K562 (cell line): ENCODE measurements around the gene ERICH6B. TPM values are rescaled to one million over a fixed set of nuclear protein-coding genes. Genes with fewer than 3 reads are reported as not detected.

Experiments
- ATAC-seq: fragments of 200-7000 bp; cut with Tn5 transposase; 3 replicates; pipeline ENCODE4 v1.9.1; 2020; ENCODE audit warnings: moderate library complexity
- BruUV-seq: library from RNA; stranded (reverse); fragments of 400-500 nt; replicated peaks from 2 replicates; lab custom pipeline; 2021; lab: Mats Ljungman, UMichigan
- CTCF ChIA-PET: fragments of 300-600 bp; formaldehyde crosslinking; extraction: SDS; loops from one replicate; lab custom pipeline; 2021; ENCODE audit warnings: low intra/inter-chr PET ratio; lab: Yijun Ruan, JAX
- POLR2A ChIA-PET: fragments of 300-600, 350-650 bp; sonication (Branson Sonifier 250); formaldehyde crosslinking; extraction: SDS; loops from one replicate; lab custom pipeline; 2021; ENCODE audit warnings: antibody characterized with exemption, inconsistent platforms; lab: Yijun Ruan, JAX
- DNase-seq, 4 experiments: peaks; one replicate each; pipeline versions ENCODE4 v3.0.0 to v3.0.0-alpha.2; 2011 to 2018; ENCODE audit warnings: low spot score in 3 of 4, mixed read lengths in 3 of 4; ENCODE audit errors: extremely low read depth in 1 of 4
- FAIRE-seq: peaks from 2 replicates; lab custom pipeline; 2011; peaks lifted over from hg19 to GRCh38; lab: Jason Lieb, UNC
- H2AFZ ChIP-seq: 2 replicates; pipeline ENCODE4 v1.6.0; 2011; ENCODE audit warnings: low read depth, low read length, control low read depth, inconsistent platforms
- H3K27ac ChIP-seq: fragments of 200-600 bp; 3 replicates; pipeline ENCODE4 v1.8.0; 2011; ENCODE audit warnings: low read depth, mild to moderate bottlenecking, control low read depth, inconsistent platforms, low read length, moderate library complexity, mixed read lengths; ENCODE audit errors: extremely low read depth
- H3K27me3 ChIP-seq, 2 experiments: fragments of 300-600 bp in 1 of 2; 2 replicates in 1 of 2; 3 replicates in 1 of 2; pipeline versions ENCODE4 v1.6.0 to v1.8.0; 2011; ENCODE audit warnings: inconsistent platforms in 2 of 2, low read length in 2 of 2, mild to moderate bottlenecking in 1 of 2, mixed read lengths in 1 of 2, moderate library complexity in 1 of 2; ENCODE audit not compliant: control insufficient read depth in 2 of 2, insufficient read depth in 2 of 2
- H3K36me3 ChIP-seq: fragments of 300-600 bp; 3 replicates; pipeline ENCODE4 v1.8.0; 2011; ENCODE audit warnings: mild to moderate bottlenecking, low read length, inconsistent platforms; ENCODE audit not compliant: control insufficient read depth, insufficient read depth
- H3K4me1 ChIP-seq, 2 experiments: fragments of 200-600 bp in 1 of 2; replicated peaks in 1 of 2; 2 replicates in 1 of 2; 3 replicates in 1 of 2; pipeline versions ENCODE4 v1.5.1 to v1.8.0; 2011; ENCODE audit warnings: inconsistent platforms in 2 of 2, low read length in 2 of 2, mild to moderate bottlenecking in 1 of 2, mixed read lengths in 1 of 2, moderate library complexity in 1 of 2; ENCODE audit not compliant: control insufficient read depth in 2 of 2, insufficient read depth in 2 of 2
- H3K4me2 ChIP-seq: 2 replicates; pipeline ENCODE4 v1.6.1; 2011; ENCODE audit warnings: low read length, control low read depth, inconsistent platforms, mixed read lengths; ENCODE audit not compliant: insufficient read depth
- H3K4me3 ChIP-seq: fragments of 200-600 bp; sonication (generic), shearing (Covaris generic); 2 replicates; pipeline ENCODE4 v1.5.1; 2016; ENCODE audit warnings: control low read depth, inconsistent platforms
- H3K79me2 ChIP-seq: fragments of 200-600 bp; 3 replicates; pipeline ENCODE4 v1.8.0; 2011; ENCODE audit warnings: low read length, inconsistent platforms; ENCODE audit not compliant: control insufficient read depth, insufficient read depth
- H3K9ac ChIP-seq, 2 experiments: 2 replicates each; pipeline versions ENCODE4 v1.6.0 to v1.6.1; 2011; ENCODE audit warnings: low read depth in 2 of 2, low read length in 2 of 2, control low read depth in 1 of 2, inconsistent platforms in 1 of 2, mild to moderate bottlenecking in 1 of 2, mixed read lengths in 1 of 2; ENCODE audit not compliant: insufficient read depth in 1 of 2
- H3K9me1 ChIP-seq: one replicate; pipeline ENCODE4 v1.6.0; 2011; ENCODE audit warnings: inconsistent platforms, mild to moderate bottlenecking, low read length, moderate library complexity; ENCODE audit not compliant: control insufficient read depth, insufficient read depth
- H3K9me3 ChIP-seq: replicated peaks from 2 replicates; pipeline ENCODE4 v1.5.1; 2011; ENCODE audit warnings: low read depth, low read length, inconsistent platforms; ENCODE audit not compliant: control insufficient read depth, insufficient read depth
- H4K20me1 ChIP-seq: replicated peaks from 2 replicates; pipeline ENCODE4 v1.6.1; 2011; ENCODE audit warnings: low read length, inconsistent platforms, mixed read lengths; ENCODE audit not compliant: control insufficient read depth, insufficient read depth
- FOXJ3 ChIP-seq: sonication (generic); formaldehyde crosslinking; IDR thresholded peaks from 2 replicates; pipeline ENCODE4 v1.4.0; 2020; ENCODE audit warnings: mild to moderate bottlenecking, missing genetic modification reagents
- HDAC3 ChIP-seq: fragments of 450-650 bp; IDR thresholded peaks from 2 replicates; pipeline ENCODE4 v1.6.1; 2018; ENCODE audit warnings: borderline replicate concordance, mild to moderate bottlenecking, moderate library complexity; ENCODE audit not compliant: partially characterized antibody
- HMG20B ChIP-seq: fragments of 250-450 bp; sonication (Bioruptor Pico); IDR thresholded peaks from 2 replicates; pipeline ENCODE4 v1.5.0; 2021; ENCODE audit warnings: mild to moderate bottlenecking
- MED1 ChIP-seq: sonication (generic); formaldehyde crosslinking; IDR thresholded peaks from 2 replicates; pipeline ENCODE4 v1.8.1; 2023; ENCODE audit warnings: missing genetic modification reagents, borderline replicate concordance
- POU5F1 ChIP-seq: fragments of 150-350 bp; IDR thresholded peaks from 2 replicates; pipeline ENCODE4 v1.6.1; 2014; ENCODE audit warnings: borderline replicate concordance, low read length, low read depth, mild to moderate bottlenecking; ENCODE audit not compliant: partially characterized antibody
- U2AF1 ChIP-seq: fragments of 200-400 bp; formaldehyde crosslinking; optimal IDR thresholded peaks from 2 replicates; pipeline ENCODE3; 2017; ENCODE audit warnings: mild to moderate bottlenecking, low read depth, low read length, moderate library complexity
- XRCC5 ChIP-seq: fragments of 200-400 bp; formaldehyde crosslinking; IDR thresholded peaks from 2 replicates; pipeline ENCODE4 v1.6.1; 2017; ENCODE audit warnings: low read depth, mild to moderate bottlenecking, low read length
- ZNF408 ChIP-seq: fragments of 250-450 bp; sonication (Bioruptor Pico); IDR thresholded peaks from 2 replicates; pipeline ENCODE4 v1.4.0; 2020; ENCODE audit warnings: low read depth, mild to moderate bottlenecking, moderate library complexity
- ZNF668 ChIP-seq: fragments of 250-450 bp; sonication (Bioruptor Pico); IDR thresholded peaks from 2 replicates; pipeline ENCODE4 v1.8.0; 2022; ENCODE audit warnings: mild to moderate bottlenecking, inconsistent platforms
- ZNF778 ChIP-seq: fragments of 450-650 bp; formaldehyde crosslinking; IDR thresholded peaks from 2 replicates; pipeline ENCODE4 v1.4.0; 2020; ENCODE audit warnings: mild to moderate bottlenecking, moderate library complexity
- ZNF780A ChIP-seq: fragments of 250-450 bp; sonication (Bioruptor Pico); IDR thresholded peaks from 2 replicates; pipeline ENCODE4 v1.5.0; 2021; ENCODE audit warnings: mild to moderate bottlenecking
- ZSCAN32 ChIP-seq: fragments of 450-650 bp; formaldehyde crosslinking; IDR thresholded peaks from 2 replicates; pipeline ENCODE4 v1.4.0; 2020; ENCODE audit warnings: mild to moderate bottlenecking, moderate library complexity
- WGBS: fragments of 100-300 bp; shearing (Covaris generic); methylation state at CpG from one replicate; pipeline ENCODE4 v1.1.6; 2016; ENCODE audit warnings: low coverage, mixed read lengths; ENCODE audit not compliant: insufficient coverage; ENCODE audit errors: missing lambda C conversion rate; 5-methylcytosine and 5-hydroxymethylcytosine counted together
- in situ Hi-C: fragments of 300-500 bp; cut with MboI; formaldehyde crosslinking; loops from 4 replicates; pipeline ENCODE4 v1.15.0; 2018; ENCODE audit warnings: inconsistent platforms, mixed read lengths
- intact Hi-C: fragments of 100-400 bp; cut with micrococcal nuclease; formaldehyde crosslinking; loops from 2 replicates; pipeline ENCODE4 v1.14.2; 2022
- polyA plus RNA-seq, 8 experiments: library from polyadenylated mRNA; depleted of rRNA in 4 of 8; stranded (reverse) in 5 of 8; unstranded in 3 of 8; fragments of >200 nt; fragmentation: Nextera tagmentation in 2 of 8; fragmentation: Illumina TruSeq in 1 of 8; extraction: Ambion mirVana in 2 of 8; extraction: Trizol in 1 of 8; gene quantifications; 2 replicates each; pipeline versions ENCODE4 v1.2.1 to v1.2.3, GENCODE V29; 2011 to 2014; ENCODE audit warnings: inconsistent platforms in 1 of 8, missing spikeins in 1 of 8
- small RNA-seq: library from RNA; depleted of rRNA; stranded (forward); fragments of <200 nt; gene quantifications from one replicate; pipeline ENCODE3, GENCODE V24; 2014
- total RNA-seq, 7 experiments: library from RNA; depleted of rRNA in 6 of 7; stranded (reverse); fragments of >200 nt in 6 of 7; fragmentation: Illumina TruSeq in 2 of 7; extraction: Trizol in 2 of 7; gene quantifications; 2 replicates each; pipeline versions ENCODE4 v1.2.1 to v1.2.3, GENCODE V29; 2011 to 2021; ENCODE audit warnings: low replicate concordance in 1 of 7

ERICH6B gene
- total and polyA plus RNA-seq, 9 of the 15 experiments (the other 6 are each of a cell fraction or from before 2014, with no cell fraction given) = not detected

GRCh38 chr13:45492538-45492937, 123.0 kb downstream of the ERICH6B start:
- intact Hi-C loops = no loop called here

More at GRCh38 chr13:45492538-45492937, 123.0 kb downstream of the ERICH6B start:
- Histone ChIP-seq H3K9me1 (no peaks in the 10 kb centered on the region), H3K36me3 (peaks cover 36% of the 10 kb centered on the region), H3K4me3 (no peak overlapping the region), H3K27me3 (no peaks in the 10 kb centered on the region), H3K4me1 (no peaks in the 10 kb centered on the region), H3K9me3 (no peaks in the 10 kb centered on the region)
- in situ Hi-C loops = no loop called here
- FAIRE-seq (no peak), ATAC-seq (no peak)
- POLR2A ChIA-PET = no interaction called here
- TF ChIP-seq U2AF1 (no peak), POU5F1 (no peak), HMG20B (CRISPR knock-in tag) (no peak), ZNF778 (CRISPR knock-in tag) (no peak), MED1 (CRISPR knock-in tag) (no peak), ZNF780A (CRISPR knock-in tag) (no peak), FOXJ3 (CRISPR knock-in tag) (no peak), ZNF668 (CRISPR knock-in tag) (no peak), XRCC5 (no peak), ZNF408 (CRISPR knock-in tag) (no peak), ZSCAN32 (no peak), HDAC3 (no peak)
- TF ChIP-seq, all 486 proteins: peak for 0
- Histone ChIP-seq H3K79me2 (no peaks in the 10 kb centered on the region), H3K9ac (no peak overlapping the region; a peak in 1 of 4 replicates), H2AFZ (no peak overlapping the region), H3K27ac (no peak overlapping the region), H4K20me1 (no peaks in the 10 kb centered on the region), H3K4me2 (no peak overlapping the region)
- no TSS peak for BruUV-seq
- no peak for DNase-seq
- CTCF ChIA-PET = no interaction called here
- 94% methylated on average over 1 of the region's 1 CpG for WGBS

Small RNA genes within 50 kb of the gene (small RNA-seq; reads per million reads assigned to genes)
- gene RNA5SP27 (not detected), gene TIMM9P3 (not detected)

Other genes with a start within 250 kb of the ERICH6B start
- 2.0 and 3.6 TPM in 2 replicates for gene SLC25A30, start 197.4 kb downstream of the ERICH6B start, total RNA-seq (2014; rRNA removed)
- 6.0 and 7.1 TPM in 2 replicates for gene SLC25A30, start 197.4 kb downstream of the ERICH6B start, total RNA-seq (2014; rRNA removed; fragmentation: Illumina TruSeq; extraction: Trizol)
- gene SLC25A30, start 197.4 kb downstream of the ERICH6B start, total RNA-seq (2015; rRNA removed; fragmentation: Illumina TruSeq; extraction: Trizol) = 5.2 and 5.6 TPM in 2 replicates
- gene SLC25A30, start 197.4 kb downstream of the ERICH6B start, total RNA-seq (2021) = 6.9 and 9.6 TPM in 2 replicates
- gene SLC25A30, start 197.4 kb downstream of the ERICH6B start, polyA plus RNA-seq (2011; rRNA removed) = 5.3 and 8.8 TPM in 2 replicates
- 9.3 and 11.1 TPM in 2 replicates for gene SLC25A30, start 197.4 kb downstream of the ERICH6B start, polyA plus RNA-seq (2014; fragmentation: Illumina TruSeq; extraction: Trizol)
- 1 to 10 TPM; 1.1 to 1.6 TPM for gene SLC25A30, start 197.4 kb downstream of the ERICH6B start, polyA plus RNA-seq (2014; fragmentation: Nextera tagmentation; extraction: Ambion mirVana)
- gene SLC25A30, start 197.4 kb downstream of the ERICH6B start, polyA plus RNA-seq (2014; rRNA removed) = 5.8 and 8.9 TPM in 2 replicates
- 22.9 and 36.6 TPM in 2 replicates for gene COG3, start 150.8 kb downstream of the ERICH6B start, total RNA-seq (2014; rRNA removed)
- 12.9 and 14.2 TPM in 2 replicates for gene COG3, start 150.8 kb downstream of the ERICH6B start, total RNA-seq (2014; rRNA removed; fragmentation: Illumina TruSeq; extraction: Trizol)
- gene COG3, start 150.8 kb downstream of the ERICH6B start, total RNA-seq (2015; rRNA removed; fragmentation: Illumina TruSeq; extraction: Trizol) = 16.9 and 17.4 TPM in 2 replicates
- 12.5 and 14.5 TPM in 2 replicates for gene COG3, start 150.8 kb downstream of the ERICH6B start, total RNA-seq (2021)
- 18.7 and 19.0 TPM in 2 replicates for gene COG3, start 150.8 kb downstream of the ERICH6B start, polyA plus RNA-seq (2011; rRNA removed)
- gene COG3, start 150.8 kb downstream of the ERICH6B start, polyA plus RNA-seq (2014; fragmentation: Illumina TruSeq; extraction: Trizol) = 10.6 and 13.7 TPM in 2 replicates
- gene COG3, start 150.8 kb downstream of the ERICH6B start, polyA plus RNA-seq (2014; fragmentation: Nextera tagmentation; extraction: Ambion mirVana) = 1 to 10 TPM; 3.9 to 4.3 TPM
- gene COG3, start 150.8 kb downstream of the ERICH6B start, polyA plus RNA-seq (2014; rRNA removed) = 15.8 and 16.5 TPM in 2 replicates
- gene CBY2, start 86.6 kb upstream of the ERICH6B start, total RNA-seq (2014; rRNA removed) = 0.09 TPM in 1 of 2 replicates, not detected in the other
- gene CBY2, start 86.6 kb upstream of the ERICH6B start, total RNA-seq (2014; rRNA removed; fragmentation: Illumina TruSeq; extraction: Trizol) = not detected in 2 replicates
- not detected in 2 replicates for gene CBY2, start 86.6 kb upstream of the ERICH6B start, total RNA-seq (2015; rRNA removed; fragmentation: Illumina TruSeq; extraction: Trizol)
- gene CBY2, start 86.6 kb upstream of the ERICH6B start, total RNA-seq (2021) = not detected in 2 replicates
- not detected in 2 replicates for gene CBY2, start 86.6 kb upstream of the ERICH6B start, polyA plus RNA-seq (2011; rRNA removed)
- not detected in 2 replicates for gene CBY2, start 86.6 kb upstream of the ERICH6B start, polyA plus RNA-seq (2014; fragmentation: Illumina TruSeq; extraction: Trizol)
- gene CBY2, start 86.6 kb upstream of the ERICH6B start, polyA plus RNA-seq (2014; fragmentation: Nextera tagmentation; extraction: Ambion mirVana) = not detected
- not detected in 2 replicates for gene CBY2, start 86.6 kb upstream of the ERICH6B start, polyA plus RNA-seq (2014; rRNA removed)
- gene SIAH3, start 236.0 kb upstream of the ERICH6B start, total RNA-seq (2014; rRNA removed) = not detected in 2 replicates
- not detected in 2 replicates for gene SIAH3, start 236.0 kb upstream of the ERICH6B start, total RNA-seq (2014; rRNA removed; fragmentation: Illumina TruSeq; extraction: Trizol)
- not detected in 2 replicates for gene SIAH3, start 236.0 kb upstream of the ERICH6B start, total RNA-seq (2015; rRNA removed; fragmentation: Illumina TruSeq; extraction: Trizol)
- gene SIAH3, start 236.0 kb upstream of the ERICH6B start, total RNA-seq (2021) = not detected in 2 replicates
- gene SIAH3, start 236.0 kb upstream of the ERICH6B start, polyA plus RNA-seq (2011; rRNA removed) = not detected in 2 replicates
- not detected in 2 replicates for gene SIAH3, start 236.0 kb upstream of the ERICH6B start, polyA plus RNA-seq (2014; fragmentation: Illumina TruSeq; extraction: Trizol)
- gene SIAH3, start 236.0 kb upstream of the ERICH6B start, polyA plus RNA-seq (2014; fragmentation: Nextera tagmentation; extraction: Ambion mirVana) = not detected
- gene SIAH3, start 236.0 kb upstream of the ERICH6B start, polyA plus RNA-seq (2014; rRNA removed) = not detected in 2 replicates